Activated CD4-positive, alpha-beta T cell treated with anti-CD3 and anti-CD28 coated beads, Interleukin-2, Interleukin-4, amounts not matched to agents 100 ng/mL and 50 ng/mL, durations not matched to agents 16 hours and 8 hours (primary cell): ENCODE results near the gene MAD2L1.

Experiments used
- DNase-seq: peaks from one replicate; pipeline ENCODE4 v3.0.0-alpha.2; 2020; ENCODE audit warnings: low spot score

Gene MAD2L1

GRCh38 chr4:120057416-120057815 is 9.2 kb downstream of the MAD2L1 start:
- no peak for DNase-seq

- no peak for DNase-seq
Measured at GRCh38 chr4:120056246-120056645, 10.4 kb downstream of the MAD2L1 start.

DNA sequence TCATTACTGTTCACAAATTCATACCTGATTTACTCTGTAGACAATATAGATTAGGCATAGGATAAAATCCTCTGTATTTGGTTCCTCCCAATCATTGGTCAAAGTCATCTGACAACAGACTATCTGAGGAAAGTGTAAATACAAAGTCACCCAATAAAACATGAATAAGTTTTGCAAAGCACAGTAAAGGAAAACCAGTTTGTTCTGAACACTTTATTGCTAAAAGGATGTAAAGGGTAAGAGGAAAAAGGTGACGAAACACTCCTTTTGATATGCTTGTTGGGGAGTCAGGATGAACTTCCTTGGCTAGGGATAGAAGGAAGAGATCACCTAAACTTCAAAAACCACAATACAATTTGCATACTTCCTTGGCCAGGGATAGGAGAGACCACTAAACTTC is 10.9 kb downstream of the MAD2L1 start:
- no peak for DNase-seq

DNA sequence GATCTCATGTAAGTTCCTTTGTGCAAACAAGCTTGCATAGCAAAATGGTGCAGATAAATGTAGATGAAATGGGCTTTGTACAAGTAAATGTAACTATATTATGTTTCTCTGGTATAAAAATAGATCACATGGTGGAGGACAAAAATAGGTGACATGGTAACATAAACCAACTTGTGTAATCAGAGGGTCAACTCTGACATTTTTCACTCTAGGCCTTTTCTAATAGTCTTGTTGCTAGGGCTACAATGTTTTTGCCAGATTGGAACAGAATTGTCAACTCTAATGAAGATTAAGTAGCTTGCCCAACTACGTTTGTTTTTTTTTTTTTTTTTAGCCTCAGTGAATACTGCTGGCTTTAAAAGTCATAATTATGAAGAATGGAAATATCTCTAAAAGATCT is 11.5 kb downstream of the MAD2L1 start:
- DNase-seq, result no peak

GRCh38 chr4:120053911-120054310 is 12.7 kb downstream of the MAD2L1 start:
- DNase-seq, result no peak

- no peak for DNase-seq
Measured at GRCh38 chr4:120052856-120053255, 13.8 kb downstream of the MAD2L1 start.

DNA sequence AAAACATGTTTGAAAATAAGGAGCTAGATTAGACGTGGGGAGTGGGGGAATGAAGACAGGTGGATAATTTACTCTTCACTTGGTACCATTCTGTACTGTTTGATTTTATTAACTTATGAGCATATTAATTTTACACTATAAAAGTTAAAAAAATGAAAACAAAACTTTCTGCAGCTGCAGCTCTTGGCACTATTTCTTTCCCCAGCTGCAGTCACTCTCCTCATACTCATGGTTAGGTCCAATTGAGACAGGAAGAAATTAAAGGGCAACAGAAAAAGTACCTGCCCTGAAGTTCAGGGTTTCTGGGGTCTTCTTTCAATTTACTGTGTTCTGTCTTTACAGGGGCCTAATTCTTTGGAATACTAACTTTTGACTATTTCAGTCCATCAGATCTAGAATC is 15.4 kb downstream of the MAD2L1 start:
- no peak for DNase-seq

DNA sequence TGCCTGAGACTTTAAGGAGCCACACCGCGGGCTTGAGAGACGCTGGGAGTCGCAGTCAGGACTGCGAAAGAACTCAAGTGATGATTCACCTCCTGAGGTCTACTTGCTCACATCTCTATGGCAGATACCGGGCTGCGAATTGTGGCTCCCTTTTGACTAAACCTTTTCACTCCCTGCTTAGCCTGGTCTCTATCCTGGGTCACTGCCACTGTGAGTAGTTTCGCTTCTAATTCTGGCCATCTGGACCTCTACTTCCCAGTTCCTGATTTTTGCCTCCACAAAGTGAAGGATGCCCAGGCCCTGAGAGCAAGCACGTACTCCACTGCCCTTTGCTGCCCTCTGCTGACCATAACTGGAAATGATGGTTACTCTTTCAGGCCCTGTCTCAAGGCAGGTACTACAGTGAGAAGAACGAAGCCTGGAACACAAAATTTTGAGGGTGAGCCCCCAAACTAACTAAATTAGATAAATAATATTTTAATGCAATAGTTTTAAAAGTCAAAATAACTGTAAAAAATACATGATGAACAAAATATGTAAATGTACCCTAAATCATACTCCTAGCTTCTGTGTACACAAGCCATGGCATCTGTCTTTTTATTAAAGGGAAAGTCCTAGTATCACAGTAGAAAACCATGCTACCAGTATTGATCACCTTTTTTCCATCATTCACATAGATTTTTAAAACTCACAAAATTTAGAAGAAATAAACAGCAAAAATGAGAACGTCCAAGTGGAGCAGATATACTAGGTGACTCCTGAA is 16.7 kb downstream of the MAD2L1 start:
- DNase-seq, result peak; percentile 73

DNA sequence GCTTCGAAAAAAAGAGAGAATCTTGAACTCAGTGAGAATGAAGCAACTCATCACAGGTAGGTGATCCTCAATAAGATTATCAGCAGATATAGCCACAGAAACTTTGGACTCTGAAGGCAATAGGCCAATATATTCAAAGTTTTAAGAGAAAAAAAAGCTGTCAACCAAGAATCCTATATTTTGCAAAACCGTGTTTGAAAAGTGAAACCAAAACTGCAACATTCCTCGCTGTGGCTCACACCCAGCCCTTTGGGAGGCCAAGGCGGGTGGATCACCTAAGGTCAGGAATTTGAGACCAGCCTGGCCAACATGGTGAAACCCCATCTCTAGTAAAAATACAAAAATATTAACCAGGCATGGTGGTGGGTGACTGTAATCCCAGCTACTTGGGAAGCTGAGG is 22.8 kb downstream of the MAD2L1 start:
- DNase-seq, result no peak

DNA sequence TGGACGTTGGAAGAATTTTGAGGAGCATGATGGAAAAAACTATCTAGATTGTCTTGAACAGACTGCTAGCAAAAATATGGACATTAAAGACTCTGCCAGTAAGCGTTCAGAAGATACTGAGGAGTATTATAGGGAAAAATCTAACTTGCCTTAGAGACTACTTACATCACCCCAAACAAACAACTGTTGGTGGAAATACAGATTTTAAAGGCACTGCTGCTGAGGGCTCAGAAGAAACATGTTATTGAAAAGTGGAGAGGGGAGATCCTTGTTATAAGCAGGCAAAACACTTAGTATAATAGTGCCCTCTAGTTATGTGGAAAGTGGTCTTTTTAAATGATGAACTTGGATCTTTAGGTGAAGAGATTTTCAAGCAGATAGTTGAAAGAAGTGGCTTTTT is 29.2 kb downstream of the MAD2L1 start:
- no peak for DNase-seq

GRCh38 chr4:120034913-120035312 is 31.7 kb downstream of the MAD2L1 start:
- no peak for DNase-seq

- DNase-seq, result no peak
Measured at GRCh38 chr4:120026853-120027252, 39.8 kb downstream of the MAD2L1 start.

DNA sequence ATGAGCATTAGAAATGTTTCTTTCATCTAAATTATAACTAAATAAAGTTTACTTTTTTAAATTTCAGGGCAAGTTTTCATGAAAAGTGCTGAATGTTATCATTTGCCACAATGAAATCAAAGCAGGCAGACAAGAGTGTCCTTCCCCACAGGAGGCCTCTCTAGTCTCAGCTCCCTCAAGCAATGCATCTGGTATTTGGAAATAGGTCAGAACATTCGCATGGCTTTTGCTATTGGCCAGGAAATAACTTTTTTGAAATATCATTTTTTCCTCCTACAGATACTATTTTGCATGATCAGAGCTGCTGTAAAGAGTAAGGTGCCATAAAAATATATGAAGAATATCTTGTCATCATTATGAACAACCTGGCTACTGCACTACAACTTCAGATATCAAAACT is 41.1 kb downstream of the MAD2L1 start:
- no peak for DNase-seq

DNA sequence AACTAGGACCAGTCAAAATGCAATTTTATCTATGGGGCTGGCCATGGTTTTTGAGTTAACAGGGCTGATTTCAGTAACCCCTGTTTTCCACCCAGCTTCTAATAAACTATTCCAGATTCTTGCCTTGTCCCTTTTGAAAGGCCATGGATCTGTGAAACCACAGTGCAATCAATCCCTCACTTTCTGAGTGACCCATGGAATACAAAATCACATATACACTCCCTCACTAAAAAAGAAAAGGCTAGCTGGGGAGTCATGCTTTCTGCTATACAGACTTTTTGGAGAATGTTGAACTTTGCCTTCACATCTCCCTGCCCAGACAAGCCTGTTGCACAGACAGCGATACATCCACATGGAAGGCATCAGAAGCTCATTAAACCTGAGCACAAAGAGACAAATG is 47.9 kb downstream of the MAD2L1 start:
- no peak for DNase-seq

DNA sequence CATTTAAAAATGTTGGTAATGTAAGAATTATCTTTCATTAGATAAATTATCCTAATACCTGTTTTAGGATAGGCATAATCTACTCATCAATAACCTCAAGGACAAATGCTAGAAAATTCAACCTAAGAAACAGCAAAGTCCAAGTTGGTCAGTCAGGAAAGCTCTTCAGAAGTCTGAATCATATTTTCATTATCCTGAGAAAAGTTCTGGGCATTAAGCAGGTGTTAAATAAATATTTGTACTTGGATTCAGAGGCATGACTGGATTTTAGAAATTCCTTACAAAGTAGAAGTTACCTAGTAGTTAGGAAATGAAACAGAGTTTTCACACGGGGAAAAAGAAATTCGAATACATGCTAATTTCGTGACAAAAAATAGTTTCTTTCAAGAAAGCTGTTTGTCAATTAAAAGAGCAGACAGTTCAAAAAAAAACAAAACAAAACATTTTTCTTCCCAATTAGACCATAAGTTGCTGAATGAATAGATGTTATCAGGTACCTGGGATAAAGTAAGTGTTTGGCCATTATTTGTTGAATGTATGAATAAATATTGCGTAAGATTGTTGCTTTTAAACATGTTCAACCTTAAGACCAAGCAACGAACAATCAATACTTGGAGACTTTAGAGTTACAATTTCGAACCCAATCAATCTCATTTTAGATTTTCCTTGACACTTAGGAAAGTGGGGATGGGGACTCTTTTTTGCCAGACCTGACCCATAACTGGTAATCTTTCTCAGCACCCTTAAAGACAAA is 48.5 kb downstream of the MAD2L1 start:
- no peak for DNase-seq

DNA sequence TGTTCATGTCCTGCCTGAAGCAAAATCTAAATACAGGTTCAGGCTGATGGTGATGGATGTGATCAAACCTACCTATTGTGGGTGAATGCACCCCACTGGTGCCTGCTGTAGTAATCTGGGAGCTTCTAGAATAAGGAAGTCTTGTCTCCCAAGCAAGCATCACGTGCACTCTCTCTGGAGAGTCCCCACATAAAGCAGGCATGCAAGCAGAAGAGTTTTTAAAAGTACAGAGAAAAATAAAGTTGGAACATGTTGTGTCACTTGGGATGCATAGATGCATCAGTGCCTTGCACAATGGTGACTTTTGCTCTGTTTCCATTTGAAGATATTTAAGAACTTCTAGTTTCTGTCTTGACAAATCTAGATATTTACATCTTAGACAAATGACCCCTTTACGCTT is 54.9 kb downstream of the MAD2L1 start:
- DNase-seq, result no peak

- no peak for DNase-seq
Measured at GRCh38 chr4:120010646-120011045, 56.0 kb downstream of the MAD2L1 start.

GRCh38 chr4:120009731-120010130 is 56.9 kb downstream of the MAD2L1 start:
- DNase-seq, result no peak

DNA sequence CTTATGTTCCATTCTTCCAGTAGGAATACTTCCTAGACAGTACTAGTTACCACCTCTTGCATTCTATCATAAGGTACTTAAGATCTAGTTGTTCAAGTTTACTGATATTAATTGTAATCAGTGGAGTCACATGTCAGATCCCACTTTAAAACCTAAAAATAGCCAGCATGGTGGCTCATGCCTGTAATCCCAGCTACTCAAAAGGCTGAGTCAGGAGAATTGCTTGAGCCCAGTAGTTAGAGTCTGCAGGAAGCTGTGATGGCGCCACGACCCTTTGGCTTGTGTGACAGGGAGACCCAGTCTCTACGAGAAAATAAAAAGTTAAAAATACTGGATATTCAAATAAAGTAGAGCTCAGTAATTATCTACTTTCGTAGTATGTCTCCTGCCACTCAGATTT is 57.7 kb downstream of the MAD2L1 start:
- no peak for DNase-seq

GRCh38 chr4:120007896-120008436 is 58.7 kb downstream of the MAD2L1 start:
- DNase-seq, result no peak

- no peak for DNase-seq
Measured at GRCh38 chr4:120007191-120007871, 59.3 kb downstream of the MAD2L1 start.
